ENCODE data around the gene MEF2A.
A peak's percentile ranks its signal among the peaks of the same experiment; 100 is the strongest.
"Not testable (repeated sequence)": the region's sequence is repeated elsewhere in the genome, so short reads cannot be mapped to it uniquely, and the experiment has no call there.

MEF2A gene

GRCh38 chr15:99732124-99732750 lies 166.5 kb downstream of the MEF2A start:
- DNase-seq = peak; percentile 26

GRCh38 chr15:99732751-99733267 lies 167.0 kb downstream of the MEF2A start:
- DNase-seq = peak; percentile 33

GRCh38 chr15:99733268-99734039 lies 167.7 kb downstream of the MEF2A start, which contains the start of gene LYSMD4:
TSS of gene LYSMD4 (minus strand) at chr15:99733437. CDS start at chr15:99731999, 1,438 bp downstream.
- DNase-seq = peak; percentile 95

- DNase-seq = not testable (repeated sequence)
Measured at GRCh38 chr15:99734040-99734291, 168.2 kb downstream of the MEF2A start.

- DNase-seq = peak; percentile 7
Measured at GRCh38 chr15:99734575-99734974, 168.8 kb downstream of the MEF2A start.

- DNase-seq = no peak
Measured at GRCh38 chr15:99735868-99736267, 170.1 kb downstream of the MEF2A start.

DNA sequence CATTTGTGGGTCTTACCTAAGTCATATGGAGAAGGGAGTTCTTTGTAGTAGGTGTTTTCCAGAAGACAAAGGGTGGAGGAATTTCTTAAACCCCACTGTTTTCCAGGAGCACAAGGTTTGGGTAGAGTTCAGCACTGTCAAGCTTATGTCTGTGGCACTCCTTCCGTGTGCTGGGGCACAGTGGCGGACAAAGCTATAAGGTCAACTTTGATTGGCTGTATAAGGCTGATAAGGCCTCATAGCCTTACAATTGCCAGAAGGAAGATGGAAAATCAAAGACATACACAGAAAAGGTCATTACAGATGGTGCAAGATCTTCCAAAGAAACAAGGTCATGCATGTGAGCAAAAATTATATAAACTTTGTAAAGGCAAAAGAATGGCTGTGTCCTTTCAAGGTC lies 170.9 kb downstream of the MEF2A start:
- no peak for DNase-seq

DNA sequence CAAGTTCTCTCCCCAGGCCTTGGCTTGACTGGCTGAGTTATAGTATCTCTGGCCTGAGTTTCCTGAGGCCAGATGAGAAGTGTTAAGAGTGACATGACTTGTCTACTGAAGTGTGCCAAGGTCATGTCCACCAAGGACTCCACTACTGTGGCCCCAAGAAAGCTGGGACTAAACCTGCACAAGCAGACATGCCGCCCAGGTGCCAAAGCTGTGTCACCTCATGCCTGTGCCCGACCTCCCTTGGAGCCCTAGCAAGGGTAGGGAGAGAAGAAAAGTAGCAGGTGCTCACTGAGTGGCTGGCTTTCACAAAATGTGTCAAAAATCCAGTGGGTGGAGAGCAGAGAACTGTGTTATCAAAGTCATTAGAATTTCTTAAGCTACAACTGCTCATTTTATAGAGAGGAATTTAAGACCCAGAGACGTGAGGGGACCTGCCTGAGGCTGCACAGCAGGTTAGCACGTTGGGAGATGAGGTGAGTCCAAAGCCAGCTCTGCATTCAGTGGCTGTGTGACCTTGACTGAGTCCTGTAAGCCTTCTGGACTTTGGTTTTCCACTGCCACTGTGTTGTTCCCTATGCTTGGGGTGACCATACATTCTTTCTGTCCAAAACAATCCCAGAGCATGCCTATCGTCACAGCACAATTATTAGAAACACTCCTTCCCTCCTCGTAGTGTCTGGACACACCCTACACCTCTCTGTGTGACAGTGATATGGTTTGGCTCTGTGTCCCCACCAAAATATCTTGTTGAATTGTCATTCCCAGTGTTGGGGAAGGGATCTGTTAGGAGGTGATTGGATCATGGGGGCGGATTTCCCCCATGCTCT lies 172.4 kb downstream of the MEF2A start:
- no peak for DNase-seq

DNA sequence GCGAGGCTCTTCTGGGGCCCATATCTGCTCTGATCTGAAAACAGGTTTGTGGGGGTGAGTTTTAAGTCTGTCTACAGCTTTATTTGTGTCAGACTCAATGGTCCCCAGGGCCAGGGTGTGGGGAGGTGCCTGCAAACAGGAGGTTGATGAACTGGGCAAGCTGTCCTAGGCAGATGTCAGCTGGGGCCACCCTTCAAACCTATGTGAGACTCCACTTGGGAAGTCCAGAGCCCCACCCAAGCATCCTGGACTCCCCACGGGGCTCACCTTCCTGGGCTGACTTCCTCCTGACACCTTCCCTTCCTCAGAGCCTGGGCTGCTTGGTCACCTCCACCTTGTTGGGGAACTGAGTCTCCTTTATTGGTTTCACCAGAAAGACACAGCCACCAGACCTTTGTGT lies 176.1 kb downstream of the MEF2A start:
- no peak for DNase-seq

DNA sequence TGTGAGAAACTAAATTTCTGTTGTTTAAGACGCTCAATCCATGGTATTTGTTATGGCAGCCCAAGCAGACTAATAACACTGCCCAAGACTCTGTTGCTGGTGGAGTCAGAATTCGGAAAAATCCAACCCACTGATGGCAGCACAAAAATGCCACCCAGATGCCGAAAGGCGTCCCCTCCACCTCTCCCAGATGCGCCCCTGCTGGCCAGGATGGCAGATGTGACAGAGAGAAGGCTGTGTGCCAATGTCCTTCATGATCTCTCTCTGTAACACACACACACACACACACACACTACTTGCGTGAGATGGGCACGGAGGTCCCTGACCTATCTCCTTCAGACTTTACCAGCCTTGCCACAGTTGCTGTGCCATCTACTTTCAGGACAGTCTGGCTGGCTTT lies 178.4 kb downstream of the MEF2A start:
- DNase-seq = peak; percentile 4

DNA sequence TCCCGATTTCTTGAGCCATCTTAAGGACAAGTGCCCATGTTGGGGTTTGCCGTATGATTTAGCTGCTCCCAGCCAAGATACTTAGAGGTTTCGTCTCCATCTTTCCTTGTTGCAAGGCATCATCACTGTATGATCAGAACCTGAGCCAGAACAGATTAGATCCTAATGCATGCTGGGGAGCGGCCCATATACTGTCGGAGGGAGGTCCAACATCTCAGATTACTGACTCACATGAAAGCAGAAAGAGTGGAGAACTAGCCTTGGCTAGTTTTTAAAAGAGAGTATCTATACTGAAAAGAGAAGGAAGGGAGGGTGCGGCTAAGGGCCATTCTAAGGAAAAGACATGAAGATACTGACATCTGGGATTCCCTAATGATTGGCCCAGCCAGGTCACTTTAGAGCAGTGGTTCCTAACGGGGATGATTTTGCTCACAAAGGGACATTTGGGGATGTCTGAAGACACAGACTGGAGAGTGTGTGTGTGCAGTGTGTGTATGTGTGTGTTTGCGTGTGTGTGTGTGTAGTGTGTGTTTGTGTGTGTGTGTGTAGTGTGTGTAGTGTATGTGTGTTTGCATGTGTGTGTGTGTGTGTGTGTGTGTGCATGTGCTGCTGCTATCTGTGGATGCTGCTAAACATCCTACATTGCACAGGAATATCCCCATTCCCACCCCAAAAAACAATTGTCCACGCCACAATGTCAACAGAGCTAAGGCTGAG lies 179.7 kb downstream of the MEF2A start:
- no peak for DNase-seq

- peak; percentile 30 for DNase-seq
Measured at GRCh38 chr15:99749386-99749785, 183.6 kb downstream of the MEF2A start.

GRCh38 chr15:99750326-99750725 lies 184.5 kb downstream of the MEF2A start:
- not testable (repeated sequence) for DNase-seq

DNA sequence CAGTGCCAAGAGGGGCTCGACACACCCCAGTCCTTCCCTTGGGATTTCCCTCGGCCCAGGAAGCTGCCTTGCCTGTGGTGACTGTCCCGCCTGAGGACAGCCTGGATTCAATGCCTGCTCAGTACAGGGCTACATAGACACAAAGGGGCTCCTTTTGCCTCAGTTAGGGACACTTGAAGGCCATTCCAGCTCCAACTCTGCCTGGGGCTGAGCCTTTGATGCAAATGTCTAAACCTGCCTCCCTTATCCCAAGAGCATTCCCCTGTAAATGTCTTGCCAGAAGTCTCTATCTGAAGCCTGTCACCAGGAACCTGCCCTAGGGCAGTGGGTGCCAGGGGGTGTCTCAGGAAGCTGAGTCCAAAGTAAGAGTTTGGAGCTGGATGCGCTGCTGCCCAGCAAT lies 186.8 kb downstream of the MEF2A start:
- DNase-seq = no peak

- DNase-seq = no peak
Measured at GRCh38 chr15:99753066-99753465, 187.3 kb downstream of the MEF2A start.

DNA sequence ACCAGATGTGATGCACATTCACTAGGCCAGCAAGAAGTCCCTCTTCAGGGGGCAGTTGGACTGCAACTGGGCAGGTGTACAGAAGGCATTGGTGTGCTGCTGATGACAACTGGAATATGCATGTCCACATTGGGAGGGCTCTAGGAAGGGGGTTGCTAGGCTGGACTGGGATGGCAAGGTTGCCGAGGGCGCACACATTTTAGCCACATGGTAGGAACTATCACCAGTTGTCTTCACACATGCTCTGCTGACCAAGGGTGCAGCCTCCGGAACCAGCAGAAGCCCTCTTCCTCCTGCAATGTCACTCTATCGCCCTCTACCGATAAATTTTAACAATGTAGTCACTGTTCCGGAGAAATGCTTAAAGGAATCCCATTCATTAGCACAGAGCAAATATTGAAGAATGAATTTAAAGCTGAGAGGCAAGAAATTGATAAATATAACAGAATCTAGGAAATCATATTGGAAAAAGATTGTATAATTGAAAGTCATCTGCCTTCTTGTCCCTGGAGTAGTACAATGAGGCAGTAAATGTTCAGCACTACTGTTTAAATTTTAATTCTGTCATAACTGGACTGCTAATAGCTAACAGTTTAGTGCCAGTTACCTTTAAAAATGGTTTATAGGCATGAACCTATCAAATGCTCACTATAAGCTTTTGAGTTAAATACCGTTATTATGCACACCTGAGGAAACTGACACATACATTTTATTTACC lies 190.1 kb downstream of the MEF2A start:
- DNase-seq = peak; percentile 78

DNA sequence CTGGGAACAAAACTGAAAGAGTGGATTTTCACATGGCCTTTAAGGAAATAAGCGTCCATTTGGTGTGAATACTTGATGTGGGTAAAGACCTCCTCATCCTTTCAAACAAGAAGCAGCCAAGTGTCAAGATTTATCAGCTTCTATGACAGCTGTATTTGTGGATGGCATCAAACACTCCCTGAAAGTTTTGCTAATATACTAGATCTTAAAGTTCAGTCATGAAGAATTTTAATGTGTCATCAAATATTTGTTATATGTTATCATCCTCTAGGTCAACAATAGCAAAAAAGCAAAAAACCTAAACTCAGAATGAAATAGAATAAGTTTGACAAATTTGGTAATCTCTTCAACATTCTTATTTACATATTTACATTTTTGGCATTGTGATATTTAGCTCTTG lies 196.5 kb downstream of the MEF2A start:
- no peak for DNase-seq

- no peak for DNase-seq
Measured at GRCh38 chr15:99763827-99764226, 198.0 kb downstream of the MEF2A start.

DNA sequence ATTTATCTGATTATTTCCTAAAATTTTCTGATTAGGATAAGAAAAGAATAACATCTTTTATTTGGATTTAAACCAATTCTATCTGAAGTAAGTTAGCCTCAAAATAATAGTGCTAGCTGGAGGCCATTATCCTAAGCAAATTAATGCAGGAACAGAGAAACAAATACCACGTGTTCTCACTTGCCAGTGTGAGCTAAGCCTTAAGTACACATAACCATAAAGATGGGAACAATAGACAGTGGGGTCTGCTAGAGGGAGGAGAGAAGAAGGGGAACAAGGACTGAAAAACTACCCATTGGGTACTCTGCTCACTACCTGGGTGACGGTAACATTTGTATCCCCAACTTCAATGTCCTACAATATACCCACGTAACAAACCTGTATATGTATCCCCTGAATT lies 198.7 kb downstream of the MEF2A start:
- peak; percentile 46 for DNase-seq
